H1 (cell line): ENCODE measurements around the gene SMAP1. TPM values are rescaled to one million over a fixed set of nuclear protein-coding genes. Genes with fewer than 3 reads are reported as not detected.

Experiments used
- CTCF ChIA-PET: fragments of 300-600 bp; sonication (Branson Sonifier 250); formaldehyde crosslinking; loops from one replicate; lab custom pipeline; 2021; ENCODE audit not compliant: partially characterized antibody; lab: Charles Lee
- POLR2A ChIA-PET: fragments of 300-600 bp; sonication (Branson Sonifier 250); formaldehyde crosslinking; loops from one replicate; lab custom pipeline; 2021; ENCODE audit warnings: inconsistent platforms; ENCODE audit not compliant: partially characterized antibody; lab: Charles Lee
- DNase-seq, 2 experiments: peaks; one replicate each; pipeline versions ENCODE4 v3.0.0 to v3.0.0-alpha.2; 2010 to 2022; ENCODE audit warnings: low spot score in 2 of 2, low read depth in 1 of 2, mixed read lengths in 1 of 2
- FAIRE-seq: peaks from 2 replicates; lab custom pipeline; 2011; peaks lifted over from hg19 to GRCh38; lab: Jason Lieb, UNC
- H2AFZ ChIP-seq: 2 replicates; pipeline ENCODE4 v1.8.1; 2012; ENCODE audit warnings: low read length, inconsistent platforms
- H2AK5ac ChIP-seq: 2 replicates; pipeline ENCODE4 v1.6.1; 2013; ENCODE audit warnings: low read depth, low read length
- H2BK120ac ChIP-seq: replicated peaks from 2 replicates; pipeline ENCODE3; 2013; ENCODE audit warnings: low read depth, low read length, inconsistent platforms
- H2BK12ac ChIP-seq: 2 replicates; pipeline ENCODE4 v1.6.1; 2013; ENCODE audit warnings: low read depth, low read length
- H2BK15ac ChIP-seq: 2 replicates; pipeline ENCODE4 v1.6.1; 2013; ENCODE audit warnings: low read length
- H2BK20ac ChIP-seq: 2 replicates; pipeline ENCODE4 v1.6.1; 2013; ENCODE audit warnings: low read length
- H2BK5ac ChIP-seq: 2 replicates; pipeline ENCODE4 v1.6.1; 2013; ENCODE audit warnings: low read depth, low read length
- H3K14ac ChIP-seq: 2 replicates; pipeline ENCODE4 v1.6.1; 2013; ENCODE audit warnings: inconsistent platforms; ENCODE audit not compliant: insufficient read length
- H3K18ac ChIP-seq: 2 replicates; pipeline ENCODE4 v1.6.1; 2013; ENCODE audit warnings: low read length; ENCODE audit errors: extremely low read depth
- H3K23ac ChIP-seq: 2 replicates; pipeline ENCODE4 v1.6.1; 2013; ENCODE audit warnings: inconsistent platforms; ENCODE audit not compliant: insufficient read length
- H3K23me2 ChIP-seq: 2 replicates; pipeline ENCODE4 v1.6.1; 2013; ENCODE audit warnings: low read depth, low read length
- H3K27ac ChIP-seq: 2 replicates; pipeline ENCODE4 v1.6.1; 2011; ENCODE audit warnings: low read depth, low read length, inconsistent platforms
- H3K27me3 ChIP-seq, 4 experiments: replicated peaks in 1 of 4; 1 replicate in 1 of 4; 2 replicates in 3 of 4; pipeline versions ENCODE4 v1.6.1 to v1.8.1; 2011 to 2013; ENCODE audit warnings: low read length in 3 of 4, mild to moderate bottlenecking in 3 of 4, inconsistent platforms in 2 of 4, mixed read lengths in 2 of 4, moderate library complexity in 1 of 4; ENCODE audit not compliant: control insufficient read depth in 3 of 4, insufficient read depth in 3 of 4; ENCODE audit errors: extremely low read depth in 1 of 4
- H3K36me3 ChIP-seq, 4 experiments: 2 replicates each; pipeline versions ENCODE4 v1.6.1 to v1.8.1; 2011 to 2013; ENCODE audit warnings: mild to moderate bottlenecking in 4 of 4, low read length in 3 of 4, moderate library complexity in 2 of 4, control low read depth in 1 of 4, inconsistent platforms in 1 of 4; ENCODE audit not compliant: insufficient read depth in 4 of 4, control insufficient read depth in 2 of 4
- H3K4ac ChIP-seq: replicated peaks from 2 replicates; pipeline ENCODE3; 2013; ENCODE audit warnings: low read length, low read depth, mixed read lengths, inconsistent platforms; ENCODE audit not compliant: insufficient read length
- H3K4me1 ChIP-seq, 4 experiments: replicated peaks in 1 of 4; 1 replicate in 1 of 4; 2 replicates in 3 of 4; pipeline versions ENCODE4 v1.6.1 to v1.8.1; 2011 to 2013; ENCODE audit warnings: low read length in 3 of 4, inconsistent platforms in 2 of 4, mixed read lengths in 1 of 4; ENCODE audit not compliant: insufficient read depth in 4 of 4, control insufficient read depth in 3 of 4
- H3K4me2 ChIP-seq, 2 experiments: 2 replicates each; pipeline versions ENCODE4 v1.6.1 to v1.8.1; 2011 to 2013; ENCODE audit warnings: low read depth in 2 of 2, low read length in 2 of 2, control low read depth in 1 of 2, inconsistent platforms in 1 of 2, mild to moderate bottlenecking in 1 of 2; ENCODE audit not compliant: insufficient read depth in 1 of 2
- H3K4me3 ChIP-seq, 4 experiments: fragments of 200-600, 300-600 bp in 1 of 4; sonication (generic), shearing (Covaris generic), sonication (Bioruptor Twin) in 1 of 4; 2 replicates each; pipeline versions ENCODE4 v1.5.1 to v1.8.1; 2011 to 2016; ENCODE audit warnings: low read length in 4 of 4, low read depth in 3 of 4, control low read depth in 2 of 4, inconsistent platforms in 2 of 4, mild to moderate bottlenecking in 2 of 4, mixed read lengths in 1 of 4, moderate library complexity in 1 of 4; ENCODE audit not compliant: insufficient read depth in 2 of 4; ENCODE audit errors: extremely low read depth in 1 of 4
- H3K56ac ChIP-seq: replicated peaks from 2 replicates; pipeline ENCODE3; 2013; ENCODE audit warnings: low read depth, mild to moderate bottlenecking, mixed read lengths, low read length, inconsistent platforms; ENCODE audit not compliant: insufficient read length
- H3K79me1 ChIP-seq: 2 replicates; pipeline ENCODE4 v1.6.1; 2013; ENCODE audit warnings: low read depth, low read length, control low read depth
- H3K79me2 ChIP-seq, 2 experiments: 2 replicates each; pipeline versions ENCODE4 v1.6.1 to v1.8.1; 2012 to 2013; ENCODE audit warnings: low read length in 2 of 2, mild to moderate bottlenecking in 2 of 2, inconsistent platforms in 1 of 2; ENCODE audit not compliant: insufficient read depth in 2 of 2, control insufficient read depth in 1 of 2
- H3K9ac ChIP-seq, 4 experiments: replicated peaks in 1 of 4; 1 replicate in 1 of 4; 2 replicates in 3 of 4; pipeline versions ENCODE4 v1.6.1 to v1.8.1; 2011 to 2013; ENCODE audit warnings: low read depth in 3 of 4, low read length in 3 of 4, control low read depth in 2 of 4, mild to moderate bottlenecking in 2 of 4, moderate library complexity in 2 of 4, inconsistent platforms in 1 of 4; ENCODE audit errors: extremely low read depth in 1 of 4
- H3K9me3 ChIP-seq, 2 experiments: 2 replicates each; pipeline versions ENCODE4 v1.6.1 to v1.8.1; 2012 to 2013; ENCODE audit warnings: mild to moderate bottlenecking in 2 of 2, moderate library complexity in 2 of 2, control low read depth in 1 of 2, inconsistent platforms in 1 of 2, low read depth in 1 of 2, low read length in 1 of 2, mixed read lengths in 1 of 2; ENCODE audit not compliant: insufficient read depth in 2 of 2
- H4K20me1 ChIP-seq, 2 experiments: replicated peaks in 1 of 2; 2 replicates each; pipeline versions ENCODE3 to v1.8.1; 2011 to 2013; ENCODE audit warnings: inconsistent platforms in 2 of 2, low read length in 2 of 2, mild to moderate bottlenecking in 1 of 2; ENCODE audit not compliant: insufficient read depth in 2 of 2, control insufficient read depth in 1 of 2
- H4K5ac ChIP-seq: 2 replicates; pipeline ENCODE4 v1.6.1; 2013; ENCODE audit warnings: low read length, low read depth, mixed read lengths, inconsistent platforms; ENCODE audit not compliant: insufficient read length
- H4K8ac ChIP-seq: 2 replicates; pipeline ENCODE4 v1.8.0; 2013; ENCODE audit warnings: mild to moderate bottlenecking, moderate library complexity, low read length, inconsistent platforms; ENCODE audit not compliant: insufficient read depth; ENCODE audit errors: extremely low read depth
- H4K91ac ChIP-seq: replicated peaks from 2 replicates; pipeline ENCODE3; 2013; ENCODE audit warnings: low read length, mixed read lengths, inconsistent platforms; ENCODE audit not compliant: insufficient read length
- CREB1 ChIP-seq: IDR thresholded peaks from 2 replicates; pipeline ENCODE4 v1.6.1; 2012; ENCODE audit warnings: inconsistent platforms
- GABPA ChIP-seq: IDR thresholded peaks from 2 replicates; pipeline ENCODE4 v1.6.1; 2011; ENCODE audit warnings: mild to moderate bottlenecking, low read length, moderate library complexity, borderline replicate concordance; ENCODE audit not compliant: insufficient read depth
- GTF2F1 ChIP-seq: IDR thresholded peaks from 2 replicates; pipeline ENCODE4 v1.6.1; 2012; ENCODE audit warnings: low read depth, low read length, improper control_type of control experiment, borderline replicate concordance
- RBBP5 ChIP-seq: IDR thresholded peaks from 2 replicates; pipeline ENCODE4 v1.7.1; 2012; ENCODE audit warnings: low read depth, mild to moderate bottlenecking, inconsistent platforms, low read length, moderate library complexity, borderline replicate concordance
- RXRA ChIP-seq: IDR thresholded peaks from 2 replicates; pipeline ENCODE4 v1.6.1; 2011; ENCODE audit warnings: low read depth, mild to moderate bottlenecking, low read length, moderate library complexity; ENCODE audit not compliant: insufficient read depth
- SP1 ChIP-seq: IDR thresholded peaks from 2 replicates; pipeline ENCODE4 v1.6.1; 2011; ENCODE audit warnings: low read depth, low read length
- SUZ12 ChIP-seq: fragments of 200-600 bp; sonication (generic); IDR thresholded peaks from 2 replicates; pipeline ENCODE4 v1.6.1; 2012; ENCODE audit warnings: mild to moderate bottlenecking, inconsistent platforms, low read length, moderate library complexity, mixed read lengths
- TAF1 ChIP-seq: IDR thresholded peaks from 2 replicates; pipeline ENCODE4 v1.6.1; 2011; ENCODE audit warnings: mild to moderate bottlenecking, low read depth, low read length
- WGBS, 2 experiments: shearing (Covaris generic) in 1 of 2; methylation state at CpG; one replicate each; pipeline versions ENCODE4 v1.1.6 to v1.1.7; 2013 to 2015; ENCODE audit warnings: low lambda C conversion rate in 2 of 2, mixed read lengths in 2 of 2, inconsistent platforms in 1 of 2, low coverage in 1 of 2, missing lambda C conversion rate in 1 of 2; ENCODE audit not compliant: insufficient replicate concordance in 2 of 2, insufficient coverage in 1 of 2, insufficient read length in 1 of 2; ENCODE audit errors: extremely low coverage in 1 of 2, missing lambda C conversion rate in 1 of 2; 5-methylcytosine and 5-hydroxymethylcytosine counted together
- polyA plus RNA-seq, 7 experiments: library from polyadenylated mRNA; depleted of rRNA in 3 of 7; stranded (reverse) in 5 of 7; unstranded in 2 of 7; fragments of >200 nt in 5 of 7; fragments of 200-250 nt in 2 of 7; gene quantifications; 1 replicate in 5 of 7; 2 replicates in 1 of 7; 4 replicates in 1 of 7; pipeline versions ENCODE4 v1.2.1 to v1.2.3, GENCODE V29; 2011 to 2013; ENCODE audit warnings: missing spikeins in 2 of 7, mixed read lengths in 2 of 7
- total RNA-seq: library from RNA; stranded (reverse); fragmentation: NEBNext Ultra II Directional; extraction: Animal tissue kit (Norgen Biotek cat#: 25700); gene quantifications from 2 replicates; pipeline ENCODE4 v1.2.1, GENCODE V29; 2021
- TF ChIP-seq, protein P1 (sequence below): IDR thresholded peaks from 2 replicates; pipeline ENCODE4 v1.6.1; 2012; ENCODE audit warnings: low read length, inconsistent platforms
- TF ChIP-seq, protein P2 (sequence below): IDR thresholded peaks from 2 replicates; pipeline ENCODE4 v1.6.1; 2011; ENCODE audit warnings: low read depth, mild to moderate bottlenecking, low read length; ENCODE audit not compliant: insufficient read depth
- TF ChIP-seq, protein P3 (sequence below): IDR thresholded peaks from 2 replicates; pipeline ENCODE4 v1.6.1; 2011; ENCODE audit warnings: low read length, improper control_type of control experiment

Gene SMAP1
- total and polyA plus RNA-seq, 2 of the 8 experiments (the other 6 are each of a cell fraction or from before 2014, with no cell fraction given), result 18.8 to 32.4 TPM

DNA sequence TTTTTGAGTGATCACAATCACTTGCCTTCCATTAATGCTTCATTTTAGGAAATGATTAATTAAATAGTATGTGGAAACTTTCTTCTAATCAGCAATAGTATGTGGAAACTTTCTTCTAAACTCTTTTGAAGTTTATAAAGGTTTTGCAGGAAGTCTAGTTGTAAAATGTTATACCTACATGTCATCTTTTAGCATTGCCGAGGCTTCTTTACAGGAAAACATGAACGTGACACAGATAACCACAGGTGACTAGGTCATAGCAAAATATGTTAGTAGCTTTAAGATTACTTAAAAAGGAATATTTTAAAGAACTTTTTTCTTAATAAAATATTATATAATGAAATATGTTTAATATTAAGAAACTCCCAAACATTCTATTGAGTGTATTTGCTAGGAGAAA, 56.8 kb downstream of the SMAP1 start:
- no peaks in the 10 kb centered on the region; a peak in 1 of 4 replicates for H3K9me3 ChIP-seq
- H3K56ac ChIP-seq, result no peak overlapping the region
- H3K4me3 ChIP-seq, result no peak overlapping the region
- H3K27ac ChIP-seq, result no peak overlapping the region
- no peak overlapping the region for H2AFZ ChIP-seq
- H2BK20ac ChIP-seq, result no peak overlapping the region
- H3K36me3 ChIP-seq, result no peaks in the 10 kb centered on the region
- no peak overlapping the region for H4K8ac ChIP-seq
- no peak overlapping the region for H2BK12ac ChIP-seq
- FAIRE-seq, result no peak
- no peak overlapping the region for H3K14ac ChIP-seq
- no peak overlapping the region for H4K5ac ChIP-seq
- no peak overlapping the region for H3K18ac ChIP-seq
- H3K23me2 ChIP-seq, result 0 out of 2 replicates have a peak, but pooled peaks cover 1% of the 10 kb centered on the region
- no peak overlapping the region for H4K91ac ChIP-seq
- no peak for DNase-seq
- no peak overlapping the region for H2BK120ac ChIP-seq
- H2BK5ac ChIP-seq, result no peak overlapping the region
- H3K79me1 ChIP-seq, result no peaks in the 10 kb centered on the region
- H3K23ac ChIP-seq, result no peak overlapping the region
- no peaks in the 10 kb centered on the region for H3K27me3 ChIP-seq
- H2BK15ac ChIP-seq, result no peak overlapping the region
- POLR2A ChIA-PET, result no interaction called here
- no peak overlapping the region for H2AK5ac ChIP-seq
- no peaks in the 10 kb centered on the region for H4K20me1 ChIP-seq
- CTCF ChIA-PET, result interaction anchor here (1.1 to 2.1 kb wide), 3 partner anchors 119 to 168 kb away, joined by 4 to 7 read pairs (median 5); no protein-coding TSS in a partner anchor
- H3K4me2 ChIP-seq, result no peak overlapping the region
- no peak overlapping the region for H3K4ac ChIP-seq
- peaks cover 0 to 4% (median 1%) of the 10 kb centered on the region in 4 experiments; a peak in 2 of 7 replicates for H3K4me1 ChIP-seq
- peaks cover 0 to 16% of the 10 kb centered on the region in 2 experiments; a peak in 1 of 4 replicates for H3K79me2 ChIP-seq
- H3K9ac ChIP-seq, result no peak overlapping the region
- 100% methylated on average over 2 of the region's 2 CpGs; no CpG with 5 or more reads in 1 of the 2 experiments for WGBS, 2 experiments
- TF ChIP-seq, protein P1, sequence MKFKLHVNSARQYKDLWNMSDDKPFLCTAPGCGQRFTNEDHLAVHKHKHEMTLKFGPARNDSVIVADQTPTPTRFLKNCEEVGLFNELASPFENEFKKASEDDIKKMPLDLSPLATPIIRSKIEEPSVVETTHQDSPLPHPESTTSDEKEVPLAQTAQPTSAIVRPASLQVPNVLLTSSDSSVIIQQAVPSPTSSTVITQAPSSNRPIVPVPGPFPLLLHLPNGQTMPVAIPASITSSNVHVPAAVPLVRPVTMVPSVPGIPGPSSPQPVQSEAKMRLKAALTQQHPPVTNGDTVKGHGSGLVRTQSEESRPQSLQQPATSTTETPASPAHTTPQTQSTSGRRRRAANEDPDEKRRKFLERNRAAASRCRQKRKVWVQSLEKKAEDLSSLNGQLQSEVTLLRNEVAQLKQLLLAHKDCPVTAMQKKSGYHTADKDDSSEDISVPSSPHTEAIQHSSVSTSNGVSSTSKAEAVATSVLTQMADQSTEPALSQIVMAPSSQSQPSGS, result no peak
- TF ChIP-seq TAF1 (no peak), RXRA (no peak), SP1 (no peak), CREB1 (no peak), SUZ12 (no peak), RBBP5 (no peak), GABPA (no peak), GTF2F1 (no peak)
- TF ChIP-seq, protein P2, sequence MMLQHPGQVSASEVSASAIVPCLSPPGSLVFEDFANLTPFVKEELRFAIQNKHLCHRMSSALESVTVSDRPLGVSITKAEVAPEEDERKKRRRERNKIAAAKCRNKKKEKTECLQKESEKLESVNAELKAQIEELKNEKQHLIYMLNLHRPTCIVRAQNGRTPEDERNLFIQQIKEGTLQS, result no peak
- TF ChIP-seq, protein P3, sequence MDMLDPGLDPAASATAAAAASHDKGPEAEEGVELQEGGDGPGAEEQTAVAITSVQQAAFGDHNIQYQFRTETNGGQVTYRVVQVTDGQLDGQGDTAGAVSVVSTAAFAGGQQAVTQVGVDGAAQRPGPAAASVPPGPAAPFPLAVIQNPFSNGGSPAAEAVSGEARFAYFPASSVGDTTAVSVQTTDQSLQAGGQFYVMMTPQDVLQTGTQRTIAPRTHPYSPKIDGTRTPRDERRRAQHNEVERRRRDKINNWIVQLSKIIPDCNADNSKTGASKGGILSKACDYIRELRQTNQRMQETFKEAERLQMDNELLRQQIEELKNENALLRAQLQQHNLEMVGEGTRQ, result no peak
